ENCODE results near the gene B4GALNT4.

GRCh38 chr11:398826-399225, 29.5 kb downstream of the B4GALNT4 start:
- TF ChIP-seq, protein P1, sequence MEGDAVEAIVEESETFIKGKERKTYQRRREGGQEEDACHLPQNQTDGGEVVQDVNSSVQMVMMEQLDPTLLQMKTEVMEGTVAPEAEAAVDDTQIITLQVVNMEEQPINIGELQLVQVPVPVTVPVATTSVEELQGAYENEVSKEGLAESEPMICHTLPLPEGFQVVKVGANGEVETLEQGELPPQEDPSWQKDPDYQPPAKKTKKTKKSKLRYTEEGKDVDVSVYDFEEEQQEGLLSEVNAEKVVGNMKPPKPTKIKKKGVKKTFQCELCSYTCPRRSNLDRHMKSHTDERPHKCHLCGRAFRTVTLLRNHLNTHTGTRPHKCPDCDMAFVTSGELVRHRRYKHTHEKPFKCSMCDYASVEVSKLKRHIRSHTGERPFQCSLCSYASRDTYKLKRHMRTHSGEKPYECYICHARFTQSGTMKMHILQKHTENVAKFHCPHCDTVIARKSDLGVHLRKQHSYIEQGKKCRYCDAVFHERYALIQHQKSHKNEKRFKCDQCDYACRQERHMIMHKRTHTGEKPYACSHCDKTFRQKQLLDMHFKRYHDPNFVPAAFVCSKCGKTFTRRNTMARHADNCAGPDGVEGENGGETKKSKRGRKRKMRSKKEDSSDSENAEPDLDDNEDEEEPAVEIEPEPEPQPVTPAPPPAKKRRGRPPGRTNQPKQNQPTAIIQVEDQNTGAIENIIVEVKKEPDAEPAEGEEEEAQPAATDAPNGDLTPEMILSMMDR (IDR thresholded peaks at IDR 0.05 in 4 of 5, conservative IDR thresholded peaks at IDR 0.05 in 1 of 5), result no peak
- no peak for TF ChIP-seq POLR2A (IDR thresholded peaks at IDR 0.05)

All from gastrocnemius medialis (tissue), 4 donors.